CD4-positive, alpha-beta T cell (primary cell): ENCODE data around the gene TBX5. TPM values are rescaled to one million over a fixed set of nuclear protein-coding genes. Genes with fewer than 3 reads are reported as not detected.

Experiments
- ATAC-seq: fragments of 200-7000 bp; cut with Tn5 transposase; one replicate; pipeline ENCODE4 v1.10.0; 2022; ENCODE audit warnings: mild to moderate bottlenecking; ENCODE audit not compliant: poor library complexity
- CTCF ChIA-PET: fragments of 350-600 bp; sonication (Branson Sonifier 250); formaldehyde crosslinking; loops from one replicate; lab custom pipeline; 2021; ENCODE audit warnings: antibody characterized with exemption, inconsistent platforms; lab: Charles Lee
- POLR2A ChIA-PET: fragments of 350-600 bp; sonication (Branson Sonifier 250); formaldehyde crosslinking; loops from one replicate; lab custom pipeline; 2021; ENCODE audit warnings: antibody characterized with exemption, inconsistent platforms; lab: Charles Lee
- DNase-seq, 14 experiments: peaks; one replicate each; pipeline ENCODE4 v3.0.0-alpha.2; 2013 to 2020; ENCODE audit warnings: mixed read lengths in 2 of 14
- H3K27ac ChIP-seq, 2 donors: one replicate each; pipeline versions ENCODE4 v1.5.1 to v1.7.0; 2013; ENCODE audit warnings: low read length in 2 of 2, low read depth in 1 of 2, mild to moderate bottlenecking in 1 of 2
- H3K27me3 ChIP-seq, 2 experiments: 1 replicate in 1 of 2; 2 replicates in 1 of 2; pipeline versions ENCODE4 v1.6.1 to v1.7.0; 2013; ENCODE audit warnings: low read length in 2 of 2, control low read depth in 1 of 2, mild to moderate bottlenecking in 1 of 2, moderate library complexity in 1 of 2; ENCODE audit not compliant: insufficient read depth in 2 of 2, control insufficient read depth in 1 of 2
- H3K36me3 ChIP-seq: one replicate; pipeline ENCODE4 v1.6.1; 2013; ENCODE audit warnings: low read length, control low read depth; ENCODE audit not compliant: insufficient read depth
- H3K4me1 ChIP-seq: one replicate; pipeline ENCODE4 v1.6.1; 2013; ENCODE audit warnings: low read length, control low read depth; ENCODE audit not compliant: insufficient read depth
- H3K4me3 ChIP-seq: one replicate; pipeline ENCODE4 v1.5.1; 2013; ENCODE audit warnings: mild to moderate bottlenecking, low read length, moderate library complexity
- H3K9me3 ChIP-seq, 2 experiments: 1 replicate in 1 of 2; 2 replicates in 1 of 2; pipeline versions ENCODE4 v1.6.1 to v1.7.0; 2013; ENCODE audit warnings: low read length in 2 of 2, mild to moderate bottlenecking in 2 of 2, control low read depth in 1 of 2, moderate library complexity in 1 of 2; ENCODE audit not compliant: control insufficient read depth in 1 of 2, insufficient read depth in 1 of 2
- H3K27ac Mint-ChIP-seq: one replicate; pipeline ENCODE4 v1.8.0; 2020; ENCODE audit warnings: mixed read lengths
- H3K27me3 Mint-ChIP-seq: one replicate; pipeline ENCODE4 v1.8.0; 2021; ENCODE audit warnings: mixed read lengths
- H3K36me3 Mint-ChIP-seq: one replicate; pipeline ENCODE4 v1.8.0; 2021; ENCODE audit warnings: low read depth, mixed read lengths
- H3K4me1 Mint-ChIP-seq: one replicate; pipeline ENCODE4 v1.8.0; 2021; ENCODE audit warnings: low read depth, mixed read lengths
- H3K4me3 Mint-ChIP-seq: one replicate; pipeline ENCODE4 v1.8.0; 2020; ENCODE audit warnings: mild to moderate bottlenecking, mixed read lengths
- H3K9me3 Mint-ChIP-seq: one replicate; pipeline ENCODE4 v1.8.0; 2020; ENCODE audit warnings: mixed read lengths
- CTCF ChIP-seq: fragments of 200-600 bp; IDR thresholded peaks from one replicate; pipeline ENCODE4 v1.8.0; 2022; ENCODE audit warnings: antibody characterized with exemption, mild to moderate bottlenecking
- intact Hi-C, 2 experiments: fragments of 100-400 bp; cut with DNase I in 1 of 2; cut with micrococcal nuclease in 1 of 2; formaldehyde crosslinking; loops; one replicate each; pipeline versions ENCODE4 v1.15.1 to v1.9.0; 2023 to 2025; cut with DNase I, micrococcal nuclease
- total RNA-seq, 174 experiments: library from RNA in 2 of 174; stranded (reverse) in 2 of 174; gene quantifications; one replicate each; pipeline ENCODE4 v1.2.3 and lab custom pipeline; 2021 to 2026

The TBX5 gene
- total RNA-seq, 2 experiments from 2014 or later: not detected

- Mint-ChIP-seq H3K4me1 (peaks cover 4% of the 10 kb centered on the region), H3K9me3 (no peaks in the 10 kb centered on the region), H3K27me3 (peaks cover 88% of the 10 kb centered on the region), H3K27ac (no peak overlapping the region), H3K4me3 (no peak overlapping the region), H3K36me3 (no peaks in the 10 kb centered on the region)
- intact Hi-C loops: no loop called here
- no peak overlapping the region for H3K4me3 ChIP-seq
- TF ChIP-seq CTCF: no peak
- H3K36me3 ChIP-seq: no peaks in the 10 kb centered on the region
- POLR2A ChIA-PET: no interaction called here
- peaks cover 9% of the 10 kb centered on the region for H3K4me1 ChIP-seq
- DNase-seq (no peak), ATAC-seq (no peak)
- CTCF ChIA-PET: no interaction called here
- H3K27ac ChIP-seq: no peak overlapping the region
- peaks cover 0 to 45% of the 10 kb centered on the region in 2 experiments for H3K9me3 ChIP-seq
- H3K27me3 ChIP-seq: peaks cover 86 to 94% of the 10 kb centered on the region in 2 experiments
Measured at GRCh38 chr12:114409852-114410600, 4.1 kb upstream of the TBX5 start.

- H3K9me3 Mint-ChIP-seq: no peaks in the 10 kb centered on the region
- CTCF ChIA-PET: no interaction called here
- Histone ChIP-seq H3K4me3 (no peak overlapping the region), H3K4me1 (peaks cover 9% of the 10 kb centered on the region), H3K27ac (no peak overlapping the region), H3K36me3 (no peaks in the 10 kb centered on the region), H3K27me3 (peaks cover 86 to 95% of the 10 kb centered on the region in 2 experiments), H3K9me3 (peaks cover 0 to 44% of the 10 kb centered on the region in 2 experiments)
- intact Hi-C loops: no loop called here
- peaks cover 89% of the 10 kb centered on the region for H3K27me3 Mint-ChIP-seq
- H3K4me1 Mint-ChIP-seq: peaks cover 4% of the 10 kb centered on the region
- ATAC-seq (no peak), DNase-seq (no peak)
- no peaks in the 10 kb centered on the region for H3K36me3 Mint-ChIP-seq
- TF ChIP-seq CTCF: no peak
- POLR2A ChIA-PET: no interaction called here
- H3K27ac Mint-ChIP-seq: no peak overlapping the region
- H3K4me3 Mint-ChIP-seq: no peak overlapping the region
Measured at GRCh38 chr12:114408886-114409851, 3.2 kb upstream of the TBX5 start.

GRCh38 chr12:114408471-114408885 lies 2.5 kb upstream of the TBX5 start:
- peaks cover 4% of the 10 kb centered on the region for H3K4me1 Mint-ChIP-seq
- H3K4me3 Mint-ChIP-seq: no peak overlapping the region
- DNase-seq (no peak), ATAC-seq (no peak)
- Histone ChIP-seq H3K27me3 (peaks cover 90 to 98% of the 10 kb centered on the region in 2 experiments), H3K4me1 (peaks cover 9% of the 10 kb centered on the region), H3K4me3 (no peak overlapping the region), H3K9me3 (peaks cover 0 to 47% of the 10 kb centered on the region in 2 experiments), H3K27ac (no peak overlapping the region), H3K36me3 (no peaks in the 10 kb centered on the region)
- intact Hi-C loops: no loop called here
- H3K9me3 Mint-ChIP-seq: no peaks in the 10 kb centered on the region
- H3K36me3 Mint-ChIP-seq: no peaks in the 10 kb centered on the region
- H3K27me3 Mint-ChIP-seq: peaks cover 94% of the 10 kb centered on the region
- ChIA-PET POLR2A (interaction anchor here (0.6 kb wide), 1 partner anchor 19 kb away, joined by 3 read pairs; no protein-coding TSS in a partner anchor), CTCF (no interaction called here)
- TF ChIP-seq CTCF: no peak
- H3K27ac Mint-ChIP-seq: no peak overlapping the region
